ENCODE results near the gene CD164.
"Not testable (repeated sequence)": the region's sequence is repeated elsewhere in the genome, so short reads cannot be mapped to it uniquely, and the experiment has no call there.

The CD164 gene

DNA sequence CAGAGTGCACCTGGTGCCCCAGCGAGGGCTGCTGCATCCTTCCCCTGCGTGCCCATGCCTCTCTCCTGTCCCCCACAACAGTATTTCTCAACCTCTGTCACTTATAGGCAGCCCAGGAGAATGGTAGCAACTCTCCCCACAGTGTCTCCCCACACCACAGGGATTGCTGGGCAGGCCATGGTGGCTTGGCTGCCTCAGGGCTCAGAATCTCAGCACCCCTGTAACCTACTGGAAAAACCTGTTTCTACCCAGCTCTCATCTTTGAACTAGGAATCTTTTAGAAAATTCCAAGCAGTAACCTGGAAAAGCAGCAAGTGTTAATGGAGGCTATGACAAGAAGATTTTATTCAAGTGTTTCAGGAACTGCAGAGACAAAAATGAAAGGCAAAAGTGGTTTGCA, 38.0 kb downstream of the CD164 start:
- DNase-seq (ENCODE audit: low read depth in 1 of 2, low spot score in 1 of 2), result no peak

DNA sequence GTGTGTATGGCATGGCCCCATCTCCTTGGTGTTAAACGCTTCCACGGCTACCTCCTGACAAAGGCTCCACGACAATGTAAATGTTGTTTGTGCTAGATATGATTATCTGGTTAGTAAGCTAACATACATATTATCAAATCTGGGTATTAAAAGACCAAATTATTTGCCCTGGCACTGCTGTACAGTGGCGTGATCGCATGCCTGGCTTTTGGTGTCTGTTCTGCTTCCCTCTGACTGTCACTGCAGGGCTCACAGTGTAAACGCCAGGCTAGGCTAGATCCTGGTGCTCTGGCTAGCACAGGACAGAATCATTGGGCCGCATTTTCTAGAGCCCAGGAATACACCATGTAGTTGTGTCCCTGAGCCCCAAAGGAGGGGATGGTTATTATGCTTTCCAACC, 38.7 kb downstream of the CD164 start:
- DNase-seq (ENCODE audit: low read depth in 1 of 2, low spot score in 1 of 2), result no peak

DNA sequence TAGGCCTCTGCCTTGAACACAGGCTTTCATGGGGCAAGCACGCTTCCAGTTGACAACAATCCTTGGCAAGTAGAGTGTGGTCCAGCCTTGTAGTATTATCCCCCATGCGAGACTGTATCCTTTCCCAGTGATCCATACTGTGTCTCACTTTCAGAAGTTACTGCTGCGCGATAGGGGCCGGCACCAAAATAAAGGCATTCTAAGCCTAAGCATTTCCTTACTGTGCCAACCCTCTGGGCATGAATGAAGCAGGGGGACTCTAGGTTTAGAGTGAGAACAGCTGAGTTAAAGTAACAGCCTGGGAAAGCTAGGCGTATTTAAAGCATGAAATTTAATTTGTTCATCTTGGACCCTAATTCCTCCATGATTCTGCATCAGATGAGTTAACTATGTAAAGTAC, 39.4 kb downstream of the CD164 start:
- DNase-seq (ENCODE audit: low read depth in 1 of 2, low spot score in 1 of 2), result no peak

DNA sequence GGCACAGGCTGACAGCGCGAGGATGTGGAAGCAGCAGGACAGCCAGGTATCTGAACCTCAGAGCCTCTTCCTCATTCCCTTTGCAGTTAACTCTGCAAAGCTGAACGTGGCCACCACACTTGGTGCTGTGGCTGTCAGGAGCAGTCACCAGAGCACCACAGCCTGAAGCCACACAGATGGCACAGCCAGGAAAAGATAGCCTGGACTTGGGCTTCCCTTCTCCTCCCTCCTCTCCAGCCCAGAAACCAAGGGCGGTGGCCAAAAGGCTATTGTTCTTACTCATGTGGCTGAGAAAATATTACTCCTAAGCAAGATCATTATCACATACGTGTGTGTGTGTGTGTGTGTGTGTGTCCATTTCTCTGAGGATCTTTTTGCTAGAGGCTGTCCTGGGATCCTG, 39.8 kb downstream of the CD164 start:
- no peak for DNase-seq (ENCODE audit: low read depth in 1 of 2, low spot score in 1 of 2)

DNA sequence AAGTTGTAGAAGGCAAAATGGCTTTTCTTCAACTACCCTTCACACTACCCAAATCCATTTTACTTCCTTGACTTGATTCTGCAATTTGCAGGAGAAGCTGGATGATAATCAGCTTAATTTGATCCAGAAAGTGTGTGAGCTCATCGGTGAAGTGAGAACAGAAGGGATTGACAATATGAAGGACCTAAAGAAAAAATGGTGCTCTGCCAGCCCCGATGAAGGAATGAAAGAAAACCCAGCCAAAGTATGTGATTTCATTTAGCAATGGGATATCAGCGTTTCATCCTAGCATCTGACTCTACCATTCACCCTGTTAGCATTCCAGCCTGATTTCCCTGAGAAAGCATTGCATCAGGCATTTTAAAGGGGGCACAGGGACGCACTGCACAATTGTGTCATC, 41.5 kb downstream of the CD164 start:
- DNase-seq (ENCODE audit: low read depth in 1 of 2, low spot score in 1 of 2), result no peak

DNA sequence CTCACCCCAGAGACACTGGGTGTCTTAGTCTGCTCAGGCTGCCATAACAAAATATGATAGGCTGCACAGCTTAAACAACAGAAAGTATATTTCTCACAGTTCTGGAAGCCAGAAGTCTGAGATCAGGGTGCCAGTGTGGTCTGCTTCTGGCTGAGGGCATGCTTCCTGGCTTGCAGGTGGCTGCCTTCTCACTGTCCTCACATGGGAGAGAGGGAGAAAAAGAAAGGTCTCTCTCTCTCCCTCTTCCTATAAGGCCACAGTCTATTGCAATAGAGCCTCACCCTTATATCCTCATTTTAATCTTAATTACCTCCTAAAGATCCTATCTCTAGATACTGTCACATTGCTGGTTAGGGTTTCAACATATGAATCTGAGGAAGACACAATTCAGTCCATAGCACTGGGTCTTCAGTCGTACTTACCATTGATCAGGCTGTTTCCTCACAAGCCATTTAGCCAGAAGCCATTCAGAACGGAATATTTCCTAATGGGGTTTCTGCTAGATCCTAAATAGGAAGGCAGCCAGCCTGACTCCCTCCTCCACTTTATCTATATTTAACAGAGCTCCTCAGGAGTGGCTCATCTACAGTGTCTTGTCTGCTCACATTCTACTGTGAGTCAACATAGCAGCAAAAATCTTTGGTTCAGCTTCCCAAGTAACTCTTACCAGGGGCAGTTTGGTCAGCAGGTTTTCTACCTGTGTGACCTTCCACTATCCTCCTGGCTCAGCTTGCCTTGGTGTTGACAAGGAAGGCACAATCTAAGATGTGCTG, 42.2 kb downstream of the CD164 start:
- DNase-seq (ENCODE audit: low read depth in 1 of 2, low spot score in 1 of 2), result no peak

DNA sequence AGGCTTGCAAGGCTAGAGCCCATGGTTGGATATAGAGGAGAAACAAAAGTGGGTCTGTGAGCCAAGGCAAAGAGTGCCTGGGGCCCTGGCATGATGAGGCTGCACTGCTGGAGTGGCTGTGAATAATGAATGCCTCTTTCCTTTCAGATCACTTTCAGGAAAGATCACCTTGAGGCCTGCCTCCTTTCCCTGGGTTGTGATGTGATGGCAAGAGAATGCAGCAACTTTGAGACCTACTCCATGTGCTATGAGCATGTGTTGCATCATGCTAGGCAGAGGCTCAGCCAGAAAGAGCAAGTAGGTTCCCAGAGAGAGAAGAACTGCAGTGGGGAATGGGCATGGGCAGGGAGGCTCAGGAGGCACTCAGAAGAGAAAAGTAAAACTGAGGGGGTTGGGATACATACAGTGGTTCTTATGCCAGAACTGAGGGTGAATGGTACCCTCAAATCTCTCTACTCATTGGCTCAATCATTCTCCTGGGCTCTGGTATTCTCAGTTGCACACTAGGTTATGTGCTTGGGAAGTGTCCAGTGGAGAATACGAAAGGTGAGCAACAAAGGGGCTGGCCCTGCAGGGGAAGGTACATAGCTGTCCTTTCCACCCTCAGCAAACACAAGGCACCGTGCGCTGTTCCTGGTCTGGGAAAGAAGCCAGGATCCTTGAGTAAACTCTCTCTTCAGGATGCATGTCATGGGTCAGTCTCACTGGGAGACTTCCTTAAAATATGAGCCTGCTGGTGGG, 45.9 kb downstream of the CD164 start:
- DNase-seq (ENCODE audit: low read depth in 1 of 2, low spot score in 1 of 2), result no peak

DNA sequence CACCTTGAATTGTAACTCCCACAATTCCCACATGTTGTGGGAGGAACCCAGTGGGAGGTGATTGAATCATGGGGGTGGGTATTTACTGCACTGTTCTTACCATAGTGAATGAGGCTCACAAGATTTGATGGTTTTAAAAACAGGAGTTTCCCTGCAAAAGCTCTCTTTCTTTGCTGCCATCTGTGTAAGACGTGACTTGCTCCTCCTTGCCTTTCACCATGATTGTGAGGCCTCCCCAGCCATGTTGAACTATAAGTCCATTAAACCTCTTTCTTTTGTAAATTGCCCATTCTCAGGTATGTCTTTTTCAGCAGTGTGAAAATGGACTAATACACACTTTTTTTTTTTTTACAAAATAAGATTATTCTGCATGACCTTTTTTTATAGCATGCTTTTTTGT, 48.4 kb downstream of the CD164 start:
- not testable (repeated sequence) for DNase-seq (ENCODE audit: low read depth in 1 of 2, low spot score in 1 of 2)

DNA sequence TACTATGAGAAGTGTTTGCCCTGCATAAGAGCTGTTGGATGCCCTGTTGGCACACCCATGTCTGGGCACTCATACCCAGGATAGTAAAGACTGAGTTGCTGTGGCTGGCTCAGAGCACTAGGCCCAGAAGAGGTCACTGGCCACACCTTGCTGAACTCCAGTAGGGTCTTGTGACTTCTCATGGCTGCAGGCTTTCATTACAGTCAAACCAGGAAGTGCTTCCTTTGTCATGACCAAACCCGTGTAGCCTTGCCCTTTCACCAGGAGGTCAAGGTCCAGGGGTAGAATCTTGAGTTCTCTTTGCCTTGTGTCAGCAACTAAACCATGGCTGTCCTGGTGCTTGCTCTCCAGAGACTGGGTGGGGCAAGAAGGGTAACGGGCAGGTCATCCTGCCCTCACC, 49.5 kb downstream of the CD164 start:
- no peak for DNase-seq (ENCODE audit: low read depth in 1 of 2, low spot score in 1 of 2)

DNA sequence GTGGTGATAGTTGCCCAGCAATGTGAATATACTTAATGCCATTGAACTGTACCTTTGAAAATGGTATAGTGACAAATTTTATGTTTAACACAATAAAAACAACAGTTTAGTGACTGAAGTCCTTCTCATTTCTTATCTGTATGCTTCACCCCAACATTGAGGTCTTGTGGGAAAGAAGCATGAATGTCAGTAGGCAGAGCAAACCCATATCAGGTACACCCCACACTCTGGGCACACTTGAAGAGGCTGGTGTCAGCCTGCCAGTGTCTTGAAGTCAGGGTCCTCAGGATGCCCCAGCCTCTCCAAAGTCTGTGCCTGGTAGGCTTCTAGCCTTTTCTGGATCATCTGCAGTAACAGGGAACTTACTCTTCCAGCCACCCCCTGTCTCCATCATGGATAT, 51.2 kb downstream of the CD164 start:
- no peak for DNase-seq (ENCODE audit: low read depth in 1 of 2, low spot score in 1 of 2)

DNA sequence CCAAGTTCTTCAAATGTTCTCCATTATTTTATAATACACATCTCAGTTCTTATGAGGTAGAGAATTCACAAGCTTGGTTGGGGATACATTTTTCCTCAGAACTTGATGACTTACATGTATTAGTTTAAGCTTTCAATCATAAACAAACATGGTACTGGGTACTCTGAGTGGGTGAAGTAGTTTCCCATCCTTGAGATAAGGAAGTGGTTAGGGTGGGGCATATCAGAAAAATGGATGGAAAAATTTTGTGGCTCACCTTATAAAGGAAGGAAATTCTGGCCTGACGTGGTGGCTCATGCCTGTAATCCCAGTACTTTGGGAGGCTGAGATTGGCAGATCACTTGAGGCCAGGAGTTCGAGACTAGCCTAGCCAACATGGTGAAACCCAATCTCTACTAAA, 52.0 kb downstream of the CD164 start:
- DNase-seq (ENCODE audit: low read depth in 1 of 2, low spot score in 1 of 2), result no peak

DNA sequence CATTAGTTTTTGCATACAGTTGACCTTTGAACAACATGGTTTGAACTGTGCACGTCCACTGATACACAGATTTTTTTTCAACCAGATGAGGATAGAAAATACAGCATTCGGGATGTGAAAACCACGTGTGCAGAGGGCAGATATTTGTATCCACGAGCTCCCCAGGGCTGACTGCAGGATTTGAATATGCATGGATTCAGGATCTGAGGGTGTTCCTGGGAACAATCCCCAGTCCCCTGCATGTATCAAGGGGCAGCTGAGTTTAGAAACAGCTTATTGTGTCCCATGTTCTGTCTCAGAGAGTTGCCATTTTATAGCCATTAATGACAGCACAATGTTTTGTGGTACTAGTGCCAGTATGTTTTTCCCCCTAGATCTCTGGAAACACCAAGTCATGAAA, 53.6 kb downstream of the CD164 start:
- no peak for DNase-seq (ENCODE audit: low read depth in 1 of 2, low spot score in 1 of 2)

DNA sequence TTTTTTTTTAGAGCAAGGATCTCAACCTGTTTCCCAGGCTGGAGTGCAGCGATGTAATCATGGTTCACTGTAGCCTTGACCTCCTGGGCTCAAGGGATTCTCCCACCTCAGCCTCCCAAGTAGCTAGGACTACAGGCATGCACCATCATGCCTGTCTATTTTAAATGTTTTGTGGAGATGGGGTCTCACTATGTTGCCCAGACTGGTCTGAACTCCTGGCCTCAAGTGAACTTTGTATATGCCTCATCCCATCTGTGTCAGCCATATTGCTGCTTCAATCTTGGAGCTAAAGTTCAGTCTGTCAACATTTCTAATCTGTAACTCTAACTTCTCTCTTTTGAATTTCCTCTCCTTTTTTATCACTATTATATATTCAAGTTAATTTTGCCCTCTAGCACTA, 54.3 kb downstream of the CD164 start:
- no peak for DNase-seq (ENCODE audit: low read depth in 1 of 2, low spot score in 1 of 2)

DNA sequence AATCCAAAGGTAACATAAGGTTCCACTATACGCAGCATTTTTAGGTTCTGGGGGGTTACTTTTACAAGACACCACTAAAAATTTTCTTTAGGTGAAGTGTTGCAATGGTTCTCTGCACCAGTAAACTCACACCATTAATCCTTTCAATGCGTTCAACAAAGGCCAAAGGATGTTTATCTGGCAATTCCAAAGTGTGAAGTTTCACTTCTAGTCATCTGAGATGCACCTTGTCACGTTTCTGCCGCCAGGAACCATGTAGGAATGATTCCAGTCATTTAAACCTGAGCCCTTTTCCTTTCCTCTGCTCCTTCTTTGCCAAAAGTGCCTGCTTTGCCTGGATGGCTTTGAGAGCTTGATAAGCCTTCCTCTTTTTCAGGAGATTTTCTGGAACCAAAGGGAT, 54.8 kb downstream of the CD164 start:
- DNase-seq (ENCODE audit: low read depth in 1 of 2, low spot score in 1 of 2), result no peak

DNA sequence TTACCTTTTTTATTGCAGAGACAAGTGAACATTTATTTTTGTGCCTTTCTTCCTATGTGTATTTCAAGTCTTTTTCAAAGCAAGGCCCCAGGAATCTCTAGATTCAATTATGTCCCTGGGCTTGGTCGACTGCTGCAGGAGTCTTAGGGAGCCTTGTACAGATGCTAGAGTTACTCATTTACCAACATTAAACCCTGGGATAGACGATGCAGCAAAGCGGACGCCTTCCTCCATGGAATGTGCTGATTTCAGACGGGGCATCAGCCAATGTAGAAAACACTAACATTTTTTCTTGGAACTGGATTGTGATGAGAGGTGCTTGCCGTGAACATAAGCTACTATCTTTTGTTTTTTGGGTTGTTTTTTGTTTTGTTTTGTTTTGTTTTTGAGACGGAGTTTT, 55.9 kb downstream of the CD164 start:
- DNase-seq (ENCODE audit: low read depth in 1 of 2, low spot score in 1 of 2), result no peak

DNA sequence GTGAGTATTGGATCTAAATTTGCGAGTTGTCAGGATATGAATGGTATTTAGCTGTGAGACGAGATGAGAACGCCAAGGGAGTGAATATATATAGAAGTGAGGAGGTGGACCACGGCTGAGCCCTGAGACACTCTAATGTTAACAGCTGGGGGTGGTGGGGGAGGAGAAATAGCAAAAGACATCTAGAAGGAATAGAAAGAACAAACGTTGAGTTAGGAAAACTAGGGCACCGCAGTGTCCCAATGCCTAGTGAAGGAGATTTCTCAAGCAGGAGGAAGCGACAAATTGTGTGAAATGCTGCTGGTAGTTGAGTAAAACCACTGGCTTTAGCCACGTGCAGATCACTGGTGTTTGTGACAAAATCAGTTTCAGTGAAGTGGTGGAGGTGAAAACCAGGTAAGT, 56.9 kb downstream of the CD164 start:
- DNase-seq (ENCODE audit: low read depth in 1 of 2, low spot score in 1 of 2), result no peak

DNA sequence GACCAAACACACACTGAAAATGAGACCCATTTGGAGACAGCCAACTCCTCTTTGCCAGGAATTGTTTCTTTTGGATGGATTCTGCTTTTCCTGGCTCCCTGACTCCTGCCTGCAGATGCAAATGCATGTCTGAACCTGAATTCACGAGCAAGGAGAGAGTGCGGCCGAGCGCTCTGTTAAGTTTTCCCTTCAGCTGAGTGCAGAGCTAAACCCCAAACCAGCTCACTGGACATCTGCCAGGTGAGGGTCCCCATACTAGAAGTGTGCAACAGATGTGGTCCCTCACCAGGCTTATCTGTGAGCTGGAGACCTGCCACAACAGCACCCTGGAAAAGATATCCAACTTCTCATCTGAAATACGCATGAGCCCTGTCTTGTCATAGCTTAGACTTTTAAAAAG, 59.0 kb downstream of the CD164 start:
- DNase-seq (ENCODE audit: low read depth in 1 of 2, low spot score in 1 of 2), result no peak

DNA sequence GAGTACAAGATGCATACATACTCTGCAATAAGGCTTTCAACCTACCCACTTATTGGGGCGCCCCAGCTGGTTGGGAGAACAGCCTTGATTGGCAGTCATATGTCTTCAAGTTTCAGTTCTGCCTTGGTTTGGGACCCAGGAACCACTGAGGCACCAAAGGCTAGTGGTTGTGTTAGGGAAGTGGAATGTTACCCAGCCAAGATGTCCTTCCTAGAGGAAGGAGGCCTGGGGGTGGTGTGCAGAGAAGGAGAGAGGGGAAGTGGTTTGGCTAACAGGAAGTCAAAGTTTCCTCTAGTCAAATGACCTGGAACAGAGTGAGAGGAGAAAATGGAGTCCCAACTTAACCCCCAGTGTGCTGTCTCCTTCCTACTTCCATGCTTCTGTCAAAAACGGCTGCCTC, 59.4 kb downstream of the CD164 start:
- no peak for DNase-seq (ENCODE audit: low read depth in 1 of 2, low spot score in 1 of 2)

DNA sequence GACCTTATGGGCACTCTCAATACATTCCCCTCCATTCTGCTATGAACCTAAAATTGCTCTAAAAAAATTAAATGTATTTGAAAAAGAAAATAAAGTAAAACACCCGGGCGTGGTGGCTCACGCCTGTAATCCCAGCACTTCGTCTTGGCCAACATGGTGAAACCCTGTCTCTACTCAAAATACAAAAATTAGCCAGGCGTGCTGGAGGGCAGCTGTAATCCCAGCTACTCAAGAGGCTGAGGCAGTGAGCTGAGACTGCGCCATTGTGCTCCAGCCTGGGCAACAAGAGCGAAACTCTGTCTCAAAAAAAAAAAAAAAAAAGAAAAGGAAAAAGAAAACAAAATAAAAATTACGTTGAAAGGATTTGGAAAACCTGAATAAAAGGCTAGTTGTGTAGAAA, 60.5 kb downstream of the CD164 start:
- DNase-seq (ENCODE audit: low read depth in 1 of 2, low spot score in 1 of 2), result no peak

DNA sequence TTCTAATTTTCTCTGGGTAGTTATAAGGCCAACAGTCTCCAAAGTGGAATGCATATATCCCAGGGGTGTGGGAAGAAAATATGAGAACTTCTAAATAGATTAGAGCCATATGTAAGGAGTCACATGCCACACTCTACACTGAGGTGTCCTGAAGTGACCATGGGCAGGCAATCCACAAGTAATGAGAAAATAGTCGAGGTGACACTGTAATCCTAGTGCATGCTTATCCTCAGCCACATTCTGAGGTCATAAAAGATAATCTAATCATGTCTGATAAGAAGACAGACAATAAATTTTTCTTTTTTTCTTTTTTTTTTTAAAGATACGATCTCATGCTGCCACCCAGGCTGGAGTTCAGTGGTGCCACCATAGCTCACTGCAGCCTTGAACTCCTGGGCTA, 62.2 kb downstream of the CD164 start:
- DNase-seq (ENCODE audit: low read depth in 1 of 2, low spot score in 1 of 2), result no peak

DNA sequence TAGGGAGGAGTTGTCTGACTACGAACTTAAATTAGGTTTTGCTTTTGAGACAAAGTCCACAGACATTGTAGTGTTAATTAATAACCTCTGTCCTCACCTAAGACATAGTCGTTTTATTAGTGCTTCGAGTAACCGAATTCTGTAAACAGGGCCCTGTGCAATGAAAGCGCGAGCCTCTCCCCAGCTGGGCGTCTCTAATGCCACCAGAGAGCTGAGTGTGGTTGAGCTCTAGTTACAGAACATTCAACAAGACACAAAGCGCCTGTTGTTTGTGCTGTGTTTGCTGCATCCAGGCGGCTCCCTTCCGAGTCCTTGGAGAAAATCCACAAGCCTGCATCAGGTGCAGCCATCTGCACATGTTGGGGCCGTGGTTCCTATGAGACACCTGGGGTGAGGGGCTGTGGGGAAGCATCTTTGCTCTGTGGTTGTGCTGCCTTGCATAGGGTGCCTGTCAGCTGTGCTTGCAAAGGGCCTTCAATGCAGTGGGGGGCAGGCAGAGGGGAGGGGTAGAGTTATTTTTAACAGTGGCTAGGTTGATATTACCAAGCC, 63.9 kb downstream of the CD164 start:
- no peak for DNase-seq (ENCODE audit: low read depth in 1 of 2, low spot score in 1 of 2)

DNA sequence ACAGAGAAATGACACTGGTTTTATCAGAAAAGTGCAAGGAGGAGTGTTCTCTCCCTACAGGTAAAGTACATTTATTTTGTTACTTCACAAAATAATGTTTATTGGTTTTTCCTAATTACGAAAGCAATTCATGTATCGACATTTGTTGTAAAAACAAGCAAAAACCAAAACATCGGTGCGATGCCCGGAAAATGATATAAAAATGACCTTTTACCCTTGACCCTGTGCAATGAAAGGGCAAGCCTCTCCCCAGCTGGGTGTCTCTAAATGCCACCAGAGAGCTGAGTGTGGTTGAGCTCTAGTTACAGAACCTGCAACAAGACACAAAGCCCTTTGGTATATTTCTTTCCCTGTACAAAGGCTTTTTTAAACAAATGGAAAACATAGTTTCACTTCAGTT, 65.4 kb downstream of the CD164 start:
- DNase-seq (ENCODE audit: low read depth in 1 of 2, low spot score in 1 of 2), result no peak

All from activated CD4-positive, alpha-beta T cell treated with anti-CD3 and anti-CD28 coated beads, Interleukin-2, amount 50 U/mL, for 24 hours (primary cell).